GM12878 (cell line): Measurements from ENCODE around the gene GFPT1. TPM values are rescaled to one million over a fixed set of nuclear protein-coding genes. Genes with fewer than 3 reads are reported as not detected.

ENCODE experiments used
- ATAC-seq: fragments of 200-7000 bp; cut with Tn5 transposase; 3 replicates; pipeline ENCODE4 v1.9.1; 2020; ENCODE audit warnings: mild to moderate bottlenecking, moderate library complexity
- BruUV-seq: library from RNA; stranded (reverse); fragments of 400-500 nt; replicated peaks from 2 replicates; lab custom pipeline; 2021; lab: Mats Ljungman, UMichigan
- CTCF ChIA-PET: fragments of 300-600 bp; sonication (Branson Sonifier 250); formaldehyde crosslinking; extraction: SDS; loops from one replicate; lab custom pipeline; 2021; ENCODE audit warnings: inconsistent platforms; lab: Yijun Ruan, JAX
- POLR2A ChIA-PET: fragments of 350-600 bp; formaldehyde crosslinking; extraction: SDS; loops from one replicate; lab custom pipeline; 2021; ENCODE audit warnings: inconsistent platforms; lab: Charles Lee
- RAD21 ChIA-PET: fragments of 300-600 bp; sonication (Branson Sonifier 250); formaldehyde crosslinking; loops from one replicate; lab custom pipeline; 2023; ENCODE audit warnings: antibody characterized with exemption; ENCODE audit not compliant: unreplicated experiment; lab: Charles Lee
- SMC1A ChIA-PET: fragments of 300-600 bp; sonication (Branson Sonifier 250); formaldehyde crosslinking; loops from one replicate; lab custom pipeline; 2023; ENCODE audit not compliant: unreplicated experiment, uncharacterized antibody; lab: Charles Lee
- DNase-seq: peaks from one replicate; pipeline ENCODE4 v3.0.0-alpha.2; 2011; ENCODE audit warnings: low read depth, low spot score
- FAIRE-seq: peaks from 3 replicates; lab custom pipeline; 2011; peaks lifted over from hg19 to GRCh38; lab: Jason Lieb, UNC
- H2AFZ ChIP-seq: 2 replicates; pipeline ENCODE4 v1.6.0; 2011; ENCODE audit warnings: low read depth, low read length, control low read depth; ENCODE audit not compliant: control insufficient read depth
- H3K27ac ChIP-seq: 2 replicates; pipeline ENCODE4 v1.5.1; 2011; ENCODE audit warnings: control low read depth; ENCODE audit not compliant: control insufficient read depth, insufficient read depth
- H3K27me3 ChIP-seq, 2 experiments: replicated peaks in 1 of 2; 2 replicates each; pipeline versions ENCODE4 v1.6.0 to v1.6.1; 2011; ENCODE audit warnings: low read length in 1 of 2; ENCODE audit not compliant: control insufficient read depth in 2 of 2, insufficient read depth in 2 of 2
- H3K36me3 ChIP-seq, 2 experiments: 2 replicates each; pipeline ENCODE4 v1.5.1; 2011; ENCODE audit warnings: low read length in 1 of 2; ENCODE audit not compliant: control insufficient read depth in 2 of 2, insufficient read depth in 2 of 2
- H3K4me1 ChIP-seq: 2 replicates; pipeline ENCODE4 v1.6.1; 2011; ENCODE audit warnings: mild to moderate bottlenecking, low read length, moderate library complexity, mixed read lengths; ENCODE audit not compliant: control insufficient read depth, insufficient read depth
- H3K4me2 ChIP-seq: 2 replicates; pipeline ENCODE4 v1.6.0; 2011; ENCODE audit warnings: control low read depth; ENCODE audit not compliant: control insufficient read depth, insufficient read depth
- H3K4me3 ChIP-seq: fragments of 200-600 bp; sonication (generic); 2 replicates; pipeline ENCODE4 v1.5.1; 2016
- H3K79me2 ChIP-seq: 2 replicates; pipeline ENCODE4 v1.6.0; 2011; ENCODE audit warnings: low read length; ENCODE audit not compliant: control insufficient read depth, insufficient read depth
- H3K9ac ChIP-seq: 2 replicates; pipeline ENCODE4 v1.8.0; 2011; ENCODE audit warnings: low read length, control low read depth, mixed read lengths; ENCODE audit not compliant: control insufficient read depth, insufficient read depth
- H3K9me3 ChIP-seq: replicated peaks from 3 replicates; pipeline ENCODE4 v1.5.1; 2011; ENCODE audit warnings: mild to moderate bottlenecking, low read length; ENCODE audit not compliant: control insufficient read depth, insufficient read depth
- H4K20me1 ChIP-seq: 2 replicates; pipeline ENCODE4 v1.6.0; 2011; ENCODE audit not compliant: control insufficient read depth, insufficient read depth
- MTA2 ChIP-seq: fragments of 450-650 bp; IDR thresholded peaks from 2 replicates; pipeline ENCODE4 v1.6.1; 2016; ENCODE audit warnings: low read depth, mild to moderate bottlenecking, moderate library complexity
- POLR2A ChIP-seq: IDR thresholded peaks from 2 replicates; pipeline ENCODE4 v1.6.1; 2011; ENCODE audit warnings: low read depth, mild to moderate bottlenecking, low read length
- RELA ChIP-seq: fragments of 450-650 bp; IDR thresholded peaks from 2 replicates; pipeline ENCODE4 v1.8.0; 2014; ENCODE audit warnings: borderline replicate concordance; ENCODE audit not compliant: partially characterized antibody
- WGBS: methylation state at CpG from one replicate; pipeline ENCODE4 v1.1.6; 2016; ENCODE audit warnings: low lambda C conversion rate; ENCODE audit not compliant: insufficient replicate concordance, insufficient coverage; ENCODE audit errors: missing lambda C conversion rate; 5-methylcytosine and 5-hydroxymethylcytosine counted together
- in situ Hi-C: fragments of 300-500 bp; cut with MboI; formaldehyde crosslinking; loops from 9 replicates; pipeline ENCODE4 v1.14.3; 2018; ENCODE audit warnings: mixed read lengths
- intact Hi-C: fragments of 100-400 bp; cut with micrococcal nuclease; formaldehyde crosslinking; loops from one replicate; pipeline ENCODE4 v1.14.2; 2022; ENCODE audit not compliant: unreplicated experiment
- polyA plus RNA-seq, 11 experiments: library from polyadenylated mRNA; depleted of rRNA in 4 of 11; unstranded in 6 of 11; stranded (reverse) in 5 of 11; fragments of >200 nt; fragmentation: Nextera tagmentation in 4 of 11; fragmentation: Illumina TruSeq in 1 of 11; extraction: Ambion mirVana in 4 of 11; extraction: Trizol in 1 of 11; gene quantifications; 1 replicate in 1 of 11; 2 replicates in 10 of 11; pipeline versions ENCODE4 v1.2.1 to v1.2.3, GENCODE V29; 2011 to 2016; ENCODE audit warnings: inconsistent platforms in 2 of 11, missing spikeins in 2 of 11, low read depth in 1 of 11
- total RNA-seq, 4 experiments: library from RNA; depleted of rRNA in 3 of 4; stranded (reverse); fragments of >200 nt in 3 of 4; fragmentation: Illumina TruSeq in 1 of 4; extraction: Trizol in 1 of 4; gene quantifications; 2 replicates each; pipeline versions ENCODE4 v1.2.1 to v1.2.3, GENCODE V29; 2013 to 2021
- TF ChIP-seq, protein P1 (sequence below): fragments of 450-650 bp; IDR thresholded peaks from 2 replicates; pipeline ENCODE4 v1.6.1; 2017; ENCODE audit warnings: low read depth, mild to moderate bottlenecking, moderate library complexity

The GFPT1 gene
- total and polyA plus RNA-seq, 10 of the 15 experiments (the other 5 are each of a cell fraction or from before 2014, with no cell fraction given): 10.1 to 95.2 (median 24.5) TPM

DNA sequence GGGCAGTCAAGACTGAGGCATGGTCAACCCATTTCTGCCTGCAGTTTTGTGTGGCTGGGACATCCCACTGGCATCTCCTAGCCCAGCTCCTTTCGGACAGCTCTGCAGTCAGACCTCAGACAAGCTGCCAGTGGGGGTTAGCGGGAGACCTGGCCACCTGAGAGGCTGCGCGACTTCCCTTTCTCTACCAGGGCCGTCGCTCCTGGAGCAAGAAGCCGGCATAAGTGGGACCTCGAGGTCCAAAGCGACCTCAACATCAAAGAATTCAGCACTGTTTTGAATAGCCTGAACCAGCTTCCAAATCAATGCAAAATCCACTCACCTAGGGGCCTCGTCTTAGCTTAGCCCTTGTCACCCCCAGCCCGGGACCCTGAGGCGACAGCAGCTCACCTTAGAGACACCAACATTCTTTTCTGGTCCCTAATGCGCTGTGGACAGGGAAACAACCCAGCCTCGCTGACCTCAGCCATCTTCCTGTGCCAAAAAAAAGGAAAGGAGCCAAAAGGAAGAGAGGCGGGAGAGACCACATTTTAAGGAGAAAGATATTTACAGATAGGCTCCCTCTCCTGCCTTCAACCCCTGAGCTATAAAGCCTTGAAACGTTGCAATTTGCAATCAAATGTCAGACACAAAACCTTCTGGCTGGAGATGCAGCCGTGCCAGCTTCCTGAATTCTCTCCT lies 81.2 kb downstream of the GFPT1 start:
- H2AFZ ChIP-seq: no peak overlapping the region
- in situ Hi-C loops (no loop called here), intact Hi-C loops (loop anchor here (2.0 to 5.0 kb wide), 3 partner anchors 294 to 839 kb away; partner anchors contain the start of genes ANTXR1, APLF and FBXO48)
- H3K9me3 ChIP-seq: no peaks in the 10 kb centered on the region; the same call in 2 of the 3 replicates
- WGBS: 53% methylated on average over 17 of the region's 17 CpGs
- TF ChIP-seq MTA2: no peak
- no peak for TF ChIP-seq POLR2A
- TF ChIP-seq, protein P1, sequence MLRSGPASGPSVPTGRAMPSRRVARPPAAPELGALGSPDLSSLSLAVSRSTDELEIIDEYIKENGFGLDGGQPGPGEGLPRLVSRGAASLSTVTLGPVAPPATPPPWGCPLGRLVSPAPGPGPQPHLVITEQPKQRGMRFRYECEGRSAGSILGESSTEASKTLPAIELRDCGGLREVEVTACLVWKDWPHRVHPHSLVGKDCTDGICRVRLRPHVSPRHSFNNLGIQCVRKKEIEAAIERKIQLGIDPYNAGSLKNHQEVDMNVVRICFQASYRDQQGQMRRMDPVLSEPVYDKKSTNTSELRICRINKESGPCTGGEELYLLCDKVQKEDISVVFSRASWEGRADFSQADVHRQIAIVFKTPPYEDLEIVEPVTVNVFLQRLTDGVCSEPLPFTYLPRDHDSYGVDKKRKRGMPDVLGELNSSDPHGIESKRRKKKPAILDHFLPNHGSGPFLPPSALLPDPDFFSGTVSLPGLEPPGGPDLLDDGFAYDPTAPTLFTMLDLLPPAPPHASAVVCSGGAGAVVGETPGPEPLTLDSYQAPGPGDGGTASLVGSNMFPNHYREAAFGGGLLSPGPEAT: no peak
- TF ChIP-seq RELA: no peak
- no peak for DNase-seq
- SMC1A ChIA-PET: interaction anchor here (0.8 to 1.4 kb wide), 2 partner anchors 275 to 279 kb away, joined by 3 to 4 read pairs; no protein-coding TSS in a partner anchor
- RAD21 ChIA-PET: interaction anchor here (1.1 kb wide), 2 partner anchors 13 to 279 kb away, joined by 3 to 4 read pairs; no protein-coding TSS in a partner anchor
- peaks cover 4 to 18% of the 10 kb centered on the region in 2 experiments for H3K27me3 ChIP-seq
- H3K4me1 ChIP-seq: 0 out of 2 replicates have a peak, but pooled peaks cover 5% of the 10 kb centered on the region
- CTCF ChIA-PET: interaction anchor here (0.6 to 1.7 kb wide), 8 partner anchors 12 to 831 kb away, joined by 3 to 7 read pairs (median 3); no protein-coding TSS in a partner anchor
- FAIRE-seq: no peak
- H3K9ac ChIP-seq: no peak overlapping the region
- no peak for ATAC-seq
- no TSS peak for BruUV-seq
- H4K20me1 ChIP-seq: no peaks in the 10 kb centered on the region
- no peak overlapping the region for H3K4me3 ChIP-seq
- H3K4me2 ChIP-seq: no peak overlapping the region
- POLR2A ChIA-PET: no interaction called here
- no peaks in the 10 kb centered on the region for H3K36me3 ChIP-seq
- H3K27ac ChIP-seq: no peak overlapping the region
- no peaks in the 10 kb centered on the region for H3K79me2 ChIP-seq
